CD4-positive, alpha-beta T cell (primary cell): Measurements from ENCODE around the gene PANK3. TPM values are rescaled to one million over a fixed set of nuclear protein-coding genes. Genes with fewer than 3 reads are reported as not detected.

Experiments used
- ATAC-seq: fragments of 200-7000 bp; cut with Tn5 transposase; one replicate; pipeline ENCODE4 v1.10.0; 2022; ENCODE audit warnings: mild to moderate bottlenecking; ENCODE audit not compliant: poor library complexity
- CTCF ChIA-PET: fragments of 350-600 bp; sonication (Branson Sonifier 250); formaldehyde crosslinking; loops from one replicate; lab custom pipeline; 2021; ENCODE audit warnings: antibody characterized with exemption, inconsistent platforms; lab: Charles Lee
- POLR2A ChIA-PET: fragments of 350-600 bp; sonication (Branson Sonifier 250); formaldehyde crosslinking; loops from one replicate; lab custom pipeline; 2021; ENCODE audit warnings: antibody characterized with exemption, inconsistent platforms; lab: Charles Lee
- DNase-seq, 14 experiments: peaks; one replicate each; pipeline ENCODE4 v3.0.0-alpha.2; 2013 to 2020; ENCODE audit warnings: mixed read lengths in 2 of 14
- H3K27ac ChIP-seq, 2 donors: one replicate each; pipeline versions ENCODE4 v1.5.1 to v1.7.0; 2013; ENCODE audit warnings: low read length in 2 of 2, low read depth in 1 of 2, mild to moderate bottlenecking in 1 of 2
- H3K27me3 ChIP-seq, 2 experiments: 1 replicate in 1 of 2; 2 replicates in 1 of 2; pipeline versions ENCODE4 v1.6.1 to v1.7.0; 2013; ENCODE audit warnings: low read length in 2 of 2, control low read depth in 1 of 2, mild to moderate bottlenecking in 1 of 2, moderate library complexity in 1 of 2; ENCODE audit not compliant: insufficient read depth in 2 of 2, control insufficient read depth in 1 of 2
- H3K36me3 ChIP-seq: one replicate; pipeline ENCODE4 v1.6.1; 2013; ENCODE audit warnings: low read length, control low read depth; ENCODE audit not compliant: insufficient read depth
- H3K4me1 ChIP-seq: one replicate; pipeline ENCODE4 v1.6.1; 2013; ENCODE audit warnings: low read length, control low read depth; ENCODE audit not compliant: insufficient read depth
- H3K4me3 ChIP-seq: one replicate; pipeline ENCODE4 v1.5.1; 2013; ENCODE audit warnings: mild to moderate bottlenecking, low read length, moderate library complexity
- H3K9me3 ChIP-seq, 2 experiments: 1 replicate in 1 of 2; 2 replicates in 1 of 2; pipeline versions ENCODE4 v1.6.1 to v1.7.0; 2013; ENCODE audit warnings: low read length in 2 of 2, mild to moderate bottlenecking in 2 of 2, control low read depth in 1 of 2, moderate library complexity in 1 of 2; ENCODE audit not compliant: control insufficient read depth in 1 of 2, insufficient read depth in 1 of 2
- H3K27ac Mint-ChIP-seq: one replicate; pipeline ENCODE4 v1.8.0; 2020; ENCODE audit warnings: mixed read lengths
- H3K27me3 Mint-ChIP-seq: one replicate; pipeline ENCODE4 v1.8.0; 2021; ENCODE audit warnings: mixed read lengths
- H3K36me3 Mint-ChIP-seq: one replicate; pipeline ENCODE4 v1.8.0; 2021; ENCODE audit warnings: low read depth, mixed read lengths
- H3K4me1 Mint-ChIP-seq: one replicate; pipeline ENCODE4 v1.8.0; 2021; ENCODE audit warnings: low read depth, mixed read lengths
- H3K4me3 Mint-ChIP-seq: one replicate; pipeline ENCODE4 v1.8.0; 2020; ENCODE audit warnings: mild to moderate bottlenecking, mixed read lengths
- H3K9me3 Mint-ChIP-seq: one replicate; pipeline ENCODE4 v1.8.0; 2020; ENCODE audit warnings: mixed read lengths
- intact Hi-C, 2 experiments: fragments of 100-400 bp; cut with DNase I in 1 of 2; cut with micrococcal nuclease in 1 of 2; formaldehyde crosslinking; loops; one replicate each; pipeline versions ENCODE4 v1.15.1 to v1.9.0; 2023 to 2025; cut with DNase I, micrococcal nuclease
- microRNA-seq: library from miRNA; unstranded; fragments of <30 nt; microRNA quantifications from one replicate; pipeline ENCODE4 v1.2.0, GENCODE V29; 2021; ENCODE audit warnings: borderline microRNAs expressed, borderline replicate concordance
- total RNA-seq, 174 experiments: library from RNA in 2 of 174; stranded (reverse) in 2 of 174; gene quantifications; one replicate each; pipeline ENCODE4 v1.2.3 and lab custom pipeline; 2021 to 2026
- TF ChIP-seq, protein P1 (sequence below): fragments of 200-600 bp; IDR thresholded peaks from one replicate; pipeline ENCODE4 v1.8.0; 2022; ENCODE audit warnings: antibody characterized with exemption, mild to moderate bottlenecking

Gene PANK3
- total RNA-seq, 2 experiments from 2014 or later, result 34.2 to 34.7 TPM

DNA sequence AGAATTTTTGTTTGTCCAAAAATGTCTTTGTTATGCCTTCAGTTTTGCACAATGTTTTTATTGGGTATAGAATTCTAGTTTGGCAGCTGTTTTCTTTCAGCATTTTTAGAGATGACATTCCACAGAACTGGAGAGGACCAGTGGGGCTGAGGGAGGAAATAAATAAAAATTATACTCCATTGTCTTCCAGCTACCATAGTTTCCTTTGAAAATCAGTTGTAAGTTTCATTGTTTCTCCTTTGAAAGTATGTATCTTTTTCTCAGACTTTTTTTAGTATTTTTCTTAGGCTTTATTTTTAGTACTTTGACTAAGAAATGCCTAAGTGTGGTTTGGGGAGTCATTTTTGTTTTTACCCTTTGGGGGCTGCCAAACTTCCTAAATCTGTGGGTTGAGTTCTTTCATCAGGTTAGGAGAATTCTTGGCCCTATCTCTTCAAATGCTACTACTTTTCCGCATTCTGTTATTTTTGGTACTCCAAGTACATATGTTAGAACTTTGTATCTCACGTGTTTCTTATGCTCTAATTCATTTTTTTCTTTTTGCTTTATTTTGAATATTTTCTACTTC, 65.2 kb downstream of the PANK3 start:
- H3K9me3 Mint-ChIP-seq, result peaks cover 5% of the 10 kb centered on the region
- intact Hi-C loops, result no loop called here

DNA sequence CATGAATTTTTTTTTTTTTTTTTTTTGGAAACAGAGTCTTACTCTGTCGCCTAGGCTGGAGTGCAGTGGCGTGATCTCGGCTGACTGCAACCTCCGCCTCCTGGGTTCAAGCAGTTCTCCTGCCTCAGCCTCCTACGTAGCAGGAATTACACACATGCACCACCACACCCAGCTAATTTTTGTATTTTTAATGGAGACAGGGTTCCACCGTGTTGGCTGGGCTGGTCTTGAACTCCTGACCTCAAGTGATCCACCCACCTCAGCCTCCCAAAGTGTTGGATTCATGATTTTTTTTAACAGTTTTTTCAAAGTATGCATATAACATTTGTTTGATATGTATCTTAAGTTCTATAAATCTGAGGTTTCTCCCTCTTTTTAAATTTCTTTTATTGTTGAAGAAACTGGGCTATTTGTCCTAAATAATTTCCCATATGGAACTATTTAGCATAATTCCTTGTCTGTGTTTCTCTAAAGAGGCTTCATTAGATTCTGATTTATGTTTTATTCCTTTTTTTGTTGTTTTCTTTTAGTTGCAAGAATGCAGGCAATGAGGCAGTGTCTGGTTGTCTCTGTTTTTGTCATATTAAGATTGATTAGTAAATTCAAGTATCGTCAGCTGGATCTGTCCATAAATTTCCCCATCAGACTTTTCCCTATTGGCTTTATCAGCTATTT, 76.5 kb downstream of the PANK3 start:
- H3K27me3 Mint-ChIP-seq, result no peaks in the 10 kb centered on the region
- Histone ChIP-seq H3K27ac (no peak overlapping the region), H3K9me3 (no peaks in the 10 kb centered on the region), H3K36me3 (peaks cover 79% of the 10 kb centered on the region), H3K4me1 (no peaks in the 10 kb centered on the region), H3K4me3 (no peak overlapping the region), H3K27me3 (no peaks in the 10 kb centered on the region)
- H3K36me3 Mint-ChIP-seq, result peaks cover 77% of the 10 kb centered on the region
- intact Hi-C loops, result no loop called here
- ChIA-PET CTCF (no interaction called here), POLR2A (no interaction called here)
- DNase-seq, result no peak
- TF ChIP-seq, protein P1, sequence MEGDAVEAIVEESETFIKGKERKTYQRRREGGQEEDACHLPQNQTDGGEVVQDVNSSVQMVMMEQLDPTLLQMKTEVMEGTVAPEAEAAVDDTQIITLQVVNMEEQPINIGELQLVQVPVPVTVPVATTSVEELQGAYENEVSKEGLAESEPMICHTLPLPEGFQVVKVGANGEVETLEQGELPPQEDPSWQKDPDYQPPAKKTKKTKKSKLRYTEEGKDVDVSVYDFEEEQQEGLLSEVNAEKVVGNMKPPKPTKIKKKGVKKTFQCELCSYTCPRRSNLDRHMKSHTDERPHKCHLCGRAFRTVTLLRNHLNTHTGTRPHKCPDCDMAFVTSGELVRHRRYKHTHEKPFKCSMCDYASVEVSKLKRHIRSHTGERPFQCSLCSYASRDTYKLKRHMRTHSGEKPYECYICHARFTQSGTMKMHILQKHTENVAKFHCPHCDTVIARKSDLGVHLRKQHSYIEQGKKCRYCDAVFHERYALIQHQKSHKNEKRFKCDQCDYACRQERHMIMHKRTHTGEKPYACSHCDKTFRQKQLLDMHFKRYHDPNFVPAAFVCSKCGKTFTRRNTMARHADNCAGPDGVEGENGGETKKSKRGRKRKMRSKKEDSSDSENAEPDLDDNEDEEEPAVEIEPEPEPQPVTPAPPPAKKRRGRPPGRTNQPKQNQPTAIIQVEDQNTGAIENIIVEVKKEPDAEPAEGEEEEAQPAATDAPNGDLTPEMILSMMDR, result no peak
- H3K4me1 Mint-ChIP-seq, result no peaks in the 10 kb centered on the region
- no peak overlapping the region for H3K27ac Mint-ChIP-seq
- no peak for ATAC-seq
- H3K4me3 Mint-ChIP-seq, result no peak overlapping the region
- no peaks in the 10 kb centered on the region for H3K9me3 Mint-ChIP-seq

More for the DNA sequence above, 65.2 kb downstream of the PANK3 start:
- ChIA-PET POLR2A (no interaction called here), CTCF (no interaction called here)
- Mint-ChIP-seq H3K36me3 (peaks cover 100% of the 10 kb centered on the region), H3K27ac (no peak overlapping the region), H3K27me3 (no peaks in the 10 kb centered on the region), H3K4me3 (no peak overlapping the region), H3K4me1 (no peaks in the 10 kb centered on the region)
- no peak overlapping the region for H3K4me3 ChIP-seq
- H3K27ac ChIP-seq, result no peak overlapping the region
- DNase-seq, result no peak
- no peaks in the 10 kb centered on the region for H3K27me3 ChIP-seq
- TF ChIP-seq, protein P1, result no peak
- H3K36me3 ChIP-seq, result peaks cover 98% of the 10 kb centered on the region
- H3K4me1 ChIP-seq, result no peaks in the 10 kb centered on the region
- no peak for ATAC-seq
- no peaks in the 10 kb centered on the region for H3K9me3 ChIP-seq

Small RNAs within 50 kb of the gene (microRNA-seq; reads per million reads assigned to microRNA genes)
- gene MIR103A1 (not detected), gene MIR103B1 (not detected)

Other genes starting within 250 kb of the PANK3 start
- 10 to 100 TPM; 67.0 to 67.7 TPM for gene RARS1, start 92.9 kb downstream of the PANK3 start, total RNA-seq
- gene FBLL1, start 50.1 kb downstream of the PANK3 start, total RNA-seq, result not detected